ENCODE results near the gene ARHGAP27. TPM values are rescaled to one million over a fixed set of nuclear protein-coding genes. Genes with fewer than 3 reads are reported as not detected.
A peak's percentile ranks its signal among the peaks of the same experiment; 100 is the strongest.

ARHGAP27 gene
- total and polyA plus RNA-seq, 2 of the 13 experiments (the other 11 are each of a cell fraction or from before 2014, with no cell fraction given): 15.5 to 18.9 TPM

DNA sequence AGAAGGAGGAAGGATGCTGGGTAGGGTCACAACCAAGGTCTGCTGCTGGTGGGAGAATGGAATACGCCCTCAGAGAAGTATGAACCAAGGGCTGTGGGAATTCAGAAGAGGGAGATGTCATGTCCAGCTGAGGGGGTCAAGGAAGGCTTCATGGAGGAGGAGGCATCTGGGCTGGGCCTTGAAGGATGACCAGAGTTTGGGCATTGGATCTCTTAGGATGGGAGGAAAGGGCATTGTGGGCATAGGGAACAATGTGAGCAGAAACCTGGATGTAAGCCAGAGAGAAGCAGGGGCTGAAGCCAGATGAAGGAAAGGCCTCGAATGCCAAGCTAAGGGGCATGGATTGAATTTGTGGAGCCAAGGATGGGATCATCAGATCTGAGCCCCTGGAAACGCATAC is 66.6 kb downstream of the ARHGAP27 start:
- no peak for FAIRE-seq
- POLR2A ChIA-PET: no interaction called here
- H3K36me3 ChIP-seq (replicated peaks in 1 of 2; ENCODE audit: control insufficient read depth in 1 of 2, insufficient read depth in 2 of 2, low read length in 2 of 2): no peaks in the 10 kb centered on the region
- H2AFZ ChIP-seq (ENCODE audit: low read length): no peak overlapping the region
- in situ Hi-C loops (cut with HindIII; ENCODE audit: extremely low pct_ligation_motif_present, low pct_unique_long_range_greater_than_20kb): no loop called here
- 64% methylated on average over 3 of the region's 3 CpGs for WGBS (ENCODE audit: low lambda C conversion rate)
- no peak overlapping the region for H3K27ac ChIP-seq (ENCODE audit: extremely low read length, insufficient read depth, low read length)
- no peaks in the 10 kb centered on the region for H4K20me1 ChIP-seq (ENCODE audit: insufficient read depth, low read length)
- no peak for TF ChIP-seq ZNF282 (IDR thresholded peaks at IDR 0.05; ENCODE audit: partially characterized antibody)
- TF ChIP-seq RFX1 (IDR thresholded peaks at IDR 0.05): no peak
- no peak for TF ChIP-seq ZBTB7B (CRISPR knock-in tag; IDR thresholded peaks at IDR 0.05)
- no peak for DNase-seq (ENCODE audit: low spot score)
- no peak overlapping the region for H3K4me3 ChIP-seq (replicated peaks in 1 of 3; ENCODE audit: insufficient read depth in 1 of 3, low read depth in 2 of 3, low read length in 3 of 3)
- BruUV-seq (replicated peaks): no TSS peak
- CTCF ChIA-PET (ENCODE audit: low intra/inter-chr PET ratio, low total read pairs): interaction anchor here (1.2 kb wide), 1 partner anchor 20 kb away, joined by 3 read pairs; no protein-coding TSS in a partner anchor
- H3K4me2 ChIP-seq (ENCODE audit: low read depth, low read length): no peak overlapping the region
- peaks cover 5% of the 10 kb centered on the region for H3K4me1 ChIP-seq (ENCODE audit: insufficient read depth, low read length)
- no peak overlapping the region for H3K9ac ChIP-seq (ENCODE audit: insufficient read depth, low read depth, low read length)
- peaks cover 2 to 23% of the 10 kb centered on the region in 2 experiments; a peak in 2 of 5 replicates for H3K27me3 ChIP-seq (ENCODE audit: control insufficient read depth in 1 of 2, insufficient read depth in 2 of 2, low read length in 2 of 2)
- ATAC-seq: no peak
- no peaks in the 10 kb centered on the region for H3K79me2 ChIP-seq (ENCODE audit: insufficient read depth, low read length)
- intact Hi-C loops (cut with micrococcal nuclease; ENCODE audit: unreplicated experiment): no loop called here
- no peaks in the 10 kb centered on the region for H3K9me3 ChIP-seq (ENCODE audit: low read length)

GRCh38 chr17:45364531-45365390 is 67.9 kb downstream of the ARHGAP27 start:
- H3K27ac ChIP-seq (ENCODE audit: extremely low read length, insufficient read depth, low read length): no peak overlapping the region
- TF ChIP-seq ZNF512 (CRISPR knock-in tag; IDR thresholded peaks at IDR 0.05) (no peak), NRL (CRISPR knock-in tag; IDR thresholded peaks at IDR 0.05; ENCODE audit: borderline replicate concordance) (0 out of 2 replicates have a peak, but pooled peaks have one; percentile 17)
- H3K9ac ChIP-seq (ENCODE audit: insufficient read depth, low read depth, low read length): no peak overlapping the region
- no peaks in the 10 kb centered on the region for H4K20me1 ChIP-seq (ENCODE audit: insufficient read depth, low read length)
- CTCF ChIA-PET (ENCODE audit: low intra/inter-chr PET ratio, low total read pairs): no interaction called here
- in situ Hi-C loops (cut with HindIII; ENCODE audit: extremely low pct_ligation_motif_present, low pct_unique_long_range_greater_than_20kb): no loop called here
- DNase-seq (ENCODE audit: low spot score) (no peak), FAIRE-seq (no peak), ATAC-seq (peak; percentile 67)
- H3K9me3 ChIP-seq (ENCODE audit: low read length): no peaks in the 10 kb centered on the region
- H3K4me3 ChIP-seq (replicated peaks in 1 of 3; ENCODE audit: insufficient read depth in 1 of 3, low read depth in 2 of 3, low read length in 3 of 3): no peak overlapping the region
- POLR2A ChIA-PET: no interaction called here
- BruUV-seq (replicated peaks): no TSS peak
- intact Hi-C loops (cut with micrococcal nuclease; ENCODE audit: unreplicated experiment): no loop called here
- H2AFZ ChIP-seq (ENCODE audit: low read length): no peak overlapping the region
- no peak overlapping the region for H3K4me2 ChIP-seq (ENCODE audit: low read depth, low read length)
- no peaks in the 10 kb centered on the region for H3K36me3 ChIP-seq (replicated peaks in 1 of 2; ENCODE audit: control insufficient read depth in 1 of 2, insufficient read depth in 2 of 2, low read length in 2 of 2)
- H3K79me2 ChIP-seq (ENCODE audit: insufficient read depth, low read length): no peaks in the 10 kb centered on the region
- WGBS (ENCODE audit: low lambda C conversion rate): 50% methylated on average over 17 of the region's 17 CpGs
- H3K4me1 ChIP-seq (ENCODE audit: insufficient read depth, low read length): no peaks in the 10 kb centered on the region
- peaks cover 2 to 23% of the 10 kb centered on the region in 2 experiments; a peak in 2 of 5 replicates for H3K27me3 ChIP-seq (ENCODE audit: control insufficient read depth in 1 of 2, insufficient read depth in 2 of 2, low read length in 2 of 2)

All from HepG2 (cell line).